H1 (cell line): ENCODE results near the gene SLC24A5. TPM values are rescaled to one million over a fixed set of nuclear protein-coding genes. Genes with fewer than 3 reads are reported as not detected.

Experiments
- CTCF ChIA-PET: fragments of 300-600 bp; sonication (Branson Sonifier 250); formaldehyde crosslinking; loops from one replicate; lab custom pipeline; 2021; ENCODE audit not compliant: partially characterized antibody; lab: Charles Lee
- POLR2A ChIA-PET: fragments of 300-600 bp; sonication (Branson Sonifier 250); formaldehyde crosslinking; loops from one replicate; lab custom pipeline; 2021; ENCODE audit warnings: inconsistent platforms; ENCODE audit not compliant: partially characterized antibody; lab: Charles Lee
- DNase-seq, 2 experiments: peaks; one replicate each; pipeline versions ENCODE4 v3.0.0 to v3.0.0-alpha.2; 2010 to 2022; ENCODE audit warnings: low spot score in 2 of 2, low read depth in 1 of 2, mixed read lengths in 1 of 2
- FAIRE-seq: peaks from 2 replicates; lab custom pipeline; 2011; peaks lifted over from hg19 to GRCh38; lab: Jason Lieb, UNC
- H2AFZ ChIP-seq: 2 replicates; pipeline ENCODE4 v1.8.1; 2012; ENCODE audit warnings: low read length, inconsistent platforms
- H2AK5ac ChIP-seq: 2 replicates; pipeline ENCODE4 v1.6.1; 2013; ENCODE audit warnings: low read depth, low read length
- H2BK120ac ChIP-seq: replicated peaks from 2 replicates; pipeline ENCODE3; 2013; ENCODE audit warnings: low read depth, low read length, inconsistent platforms
- H2BK12ac ChIP-seq: 2 replicates; pipeline ENCODE4 v1.6.1; 2013; ENCODE audit warnings: low read depth, low read length
- H2BK15ac ChIP-seq: 2 replicates; pipeline ENCODE4 v1.6.1; 2013; ENCODE audit warnings: low read length
- H2BK20ac ChIP-seq: 2 replicates; pipeline ENCODE4 v1.6.1; 2013; ENCODE audit warnings: low read length
- H2BK5ac ChIP-seq: 2 replicates; pipeline ENCODE4 v1.6.1; 2013; ENCODE audit warnings: low read depth, low read length
- H3K14ac ChIP-seq: 2 replicates; pipeline ENCODE4 v1.6.1; 2013; ENCODE audit warnings: inconsistent platforms; ENCODE audit not compliant: insufficient read length
- H3K18ac ChIP-seq: 2 replicates; pipeline ENCODE4 v1.6.1; 2013; ENCODE audit warnings: low read length; ENCODE audit errors: extremely low read depth
- H3K23ac ChIP-seq: 2 replicates; pipeline ENCODE4 v1.6.1; 2013; ENCODE audit warnings: inconsistent platforms; ENCODE audit not compliant: insufficient read length
- H3K23me2 ChIP-seq: 2 replicates; pipeline ENCODE4 v1.6.1; 2013; ENCODE audit warnings: low read depth, low read length
- H3K27ac ChIP-seq: 2 replicates; pipeline ENCODE4 v1.6.1; 2011; ENCODE audit warnings: low read depth, low read length, inconsistent platforms
- H3K27me3 ChIP-seq, 4 experiments: replicated peaks in 1 of 4; 1 replicate in 1 of 4; 2 replicates in 3 of 4; pipeline versions ENCODE4 v1.6.1 to v1.8.1; 2011 to 2013; ENCODE audit warnings: low read length in 3 of 4, mild to moderate bottlenecking in 3 of 4, inconsistent platforms in 2 of 4, mixed read lengths in 2 of 4, moderate library complexity in 1 of 4; ENCODE audit not compliant: control insufficient read depth in 3 of 4, insufficient read depth in 3 of 4; ENCODE audit errors: extremely low read depth in 1 of 4
- H3K36me3 ChIP-seq, 4 experiments: 2 replicates each; pipeline versions ENCODE4 v1.6.1 to v1.8.1; 2011 to 2013; ENCODE audit warnings: mild to moderate bottlenecking in 4 of 4, low read length in 3 of 4, moderate library complexity in 2 of 4, control low read depth in 1 of 4, inconsistent platforms in 1 of 4; ENCODE audit not compliant: insufficient read depth in 4 of 4, control insufficient read depth in 2 of 4
- H3K4ac ChIP-seq: replicated peaks from 2 replicates; pipeline ENCODE3; 2013; ENCODE audit warnings: low read length, low read depth, mixed read lengths, inconsistent platforms; ENCODE audit not compliant: insufficient read length
- H3K4me1 ChIP-seq, 4 experiments: replicated peaks in 1 of 4; 1 replicate in 1 of 4; 2 replicates in 3 of 4; pipeline versions ENCODE4 v1.6.1 to v1.8.1; 2011 to 2013; ENCODE audit warnings: low read length in 3 of 4, inconsistent platforms in 2 of 4, mixed read lengths in 1 of 4; ENCODE audit not compliant: insufficient read depth in 4 of 4, control insufficient read depth in 3 of 4
- H3K4me2 ChIP-seq, 2 experiments: 2 replicates each; pipeline versions ENCODE4 v1.6.1 to v1.8.1; 2011 to 2013; ENCODE audit warnings: low read depth in 2 of 2, low read length in 2 of 2, control low read depth in 1 of 2, inconsistent platforms in 1 of 2, mild to moderate bottlenecking in 1 of 2; ENCODE audit not compliant: insufficient read depth in 1 of 2
- H3K4me3 ChIP-seq, 4 experiments: fragments of 200-600, 300-600 bp in 1 of 4; sonication (generic), shearing (Covaris generic), sonication (Bioruptor Twin) in 1 of 4; 2 replicates each; pipeline versions ENCODE4 v1.5.1 to v1.8.1; 2011 to 2016; ENCODE audit warnings: low read length in 4 of 4, low read depth in 3 of 4, control low read depth in 2 of 4, inconsistent platforms in 2 of 4, mild to moderate bottlenecking in 2 of 4, mixed read lengths in 1 of 4, moderate library complexity in 1 of 4; ENCODE audit not compliant: insufficient read depth in 2 of 4; ENCODE audit errors: extremely low read depth in 1 of 4
- H3K56ac ChIP-seq: replicated peaks from 2 replicates; pipeline ENCODE3; 2013; ENCODE audit warnings: low read depth, mild to moderate bottlenecking, mixed read lengths, low read length, inconsistent platforms; ENCODE audit not compliant: insufficient read length
- H3K79me1 ChIP-seq: 2 replicates; pipeline ENCODE4 v1.6.1; 2013; ENCODE audit warnings: low read depth, low read length, control low read depth
- H3K79me2 ChIP-seq, 2 experiments: 2 replicates each; pipeline versions ENCODE4 v1.6.1 to v1.8.1; 2012 to 2013; ENCODE audit warnings: low read length in 2 of 2, mild to moderate bottlenecking in 2 of 2, inconsistent platforms in 1 of 2; ENCODE audit not compliant: insufficient read depth in 2 of 2, control insufficient read depth in 1 of 2
- H3K9ac ChIP-seq, 4 experiments: replicated peaks in 1 of 4; 1 replicate in 1 of 4; 2 replicates in 3 of 4; pipeline versions ENCODE4 v1.6.1 to v1.8.1; 2011 to 2013; ENCODE audit warnings: low read depth in 3 of 4, low read length in 3 of 4, control low read depth in 2 of 4, mild to moderate bottlenecking in 2 of 4, moderate library complexity in 2 of 4, inconsistent platforms in 1 of 4; ENCODE audit errors: extremely low read depth in 1 of 4
- H3K9me3 ChIP-seq, 2 experiments: 2 replicates each; pipeline versions ENCODE4 v1.6.1 to v1.8.1; 2012 to 2013; ENCODE audit warnings: mild to moderate bottlenecking in 2 of 2, moderate library complexity in 2 of 2, control low read depth in 1 of 2, inconsistent platforms in 1 of 2, low read depth in 1 of 2, low read length in 1 of 2, mixed read lengths in 1 of 2; ENCODE audit not compliant: insufficient read depth in 2 of 2
- H4K20me1 ChIP-seq, 2 experiments: replicated peaks in 1 of 2; 2 replicates each; pipeline versions ENCODE3 to v1.8.1; 2011 to 2013; ENCODE audit warnings: inconsistent platforms in 2 of 2, low read length in 2 of 2, mild to moderate bottlenecking in 1 of 2; ENCODE audit not compliant: insufficient read depth in 2 of 2, control insufficient read depth in 1 of 2
- H4K5ac ChIP-seq: 2 replicates; pipeline ENCODE4 v1.6.1; 2013; ENCODE audit warnings: low read length, low read depth, mixed read lengths, inconsistent platforms; ENCODE audit not compliant: insufficient read length
- H4K8ac ChIP-seq: 2 replicates; pipeline ENCODE4 v1.8.0; 2013; ENCODE audit warnings: mild to moderate bottlenecking, moderate library complexity, low read length, inconsistent platforms; ENCODE audit not compliant: insufficient read depth; ENCODE audit errors: extremely low read depth
- H4K91ac ChIP-seq: replicated peaks from 2 replicates; pipeline ENCODE3; 2013; ENCODE audit warnings: low read length, mixed read lengths, inconsistent platforms; ENCODE audit not compliant: insufficient read length
- CHD2 ChIP-seq: IDR thresholded peaks from 2 replicates; pipeline ENCODE4 v1.6.1; 2012; ENCODE audit warnings: low read length, improper control_type of control experiment
- CTCF ChIP-seq, 3 experiments: IDR thresholded peaks; 1 replicate in 2 of 3; 2 replicates in 1 of 3; pipeline versions ENCODE4 v1.5.1 to v1.6.1; 2011; ENCODE audit warnings: low read length in 3 of 3, mild to moderate bottlenecking in 3 of 3, inconsistent platforms in 2 of 3, low read depth in 1 of 3, moderate library complexity in 1 of 3; ENCODE audit not compliant: insufficient read depth in 1 of 3; ENCODE audit errors: control extremely low read depth in 1 of 3
- E2F6 ChIP-seq: IDR thresholded peaks from 2 replicates; pipeline ENCODE4 v1.6.1; 2012; ENCODE audit warnings: inconsistent platforms
- NANOG ChIP-seq: IDR thresholded peaks from 2 replicates; pipeline ENCODE4 v1.6.1; 2011; ENCODE audit warnings: low read length, low read depth, mild to moderate bottlenecking, inconsistent platforms; ENCODE audit not compliant: insufficient read depth, poor library complexity, severe bottlenecking
- SIRT6 ChIP-seq: IDR thresholded peaks from one replicate; pipeline ENCODE4 v1.7.1; 2012; ENCODE audit warnings: low read length, inconsistent platforms
- SRF ChIP-seq: IDR thresholded peaks from 2 replicates; pipeline ENCODE4 v1.6.1; 2011; ENCODE audit warnings: mild to moderate bottlenecking, low read depth, low read length, moderate library complexity
- TBP ChIP-seq: IDR thresholded peaks from 2 replicates; pipeline ENCODE4 v1.6.1; 2011; ENCODE audit warnings: low read depth, low read length, improper control_type of control experiment
- WGBS, 2 experiments: shearing (Covaris generic) in 1 of 2; methylation state at CpG; one replicate each; pipeline versions ENCODE4 v1.1.6 to v1.1.7; 2013 to 2015; ENCODE audit warnings: low lambda C conversion rate in 2 of 2, mixed read lengths in 2 of 2, inconsistent platforms in 1 of 2, low coverage in 1 of 2, missing lambda C conversion rate in 1 of 2; ENCODE audit not compliant: insufficient replicate concordance in 2 of 2, insufficient coverage in 1 of 2, insufficient read length in 1 of 2; ENCODE audit errors: extremely low coverage in 1 of 2, missing lambda C conversion rate in 1 of 2; 5-methylcytosine and 5-hydroxymethylcytosine counted together
- polyA plus RNA-seq, 7 experiments: library from polyadenylated mRNA; depleted of rRNA in 3 of 7; stranded (reverse) in 5 of 7; unstranded in 2 of 7; fragments of >200 nt in 5 of 7; fragments of 200-250 nt in 2 of 7; gene quantifications; 1 replicate in 5 of 7; 2 replicates in 1 of 7; 4 replicates in 1 of 7; pipeline versions ENCODE4 v1.2.1 to v1.2.3, GENCODE V29; 2011 to 2013; ENCODE audit warnings: missing spikeins in 2 of 7, mixed read lengths in 2 of 7
- total RNA-seq: library from RNA; stranded (reverse); fragmentation: NEBNext Ultra II Directional; extraction: Animal tissue kit (Norgen Biotek cat#: 25700); gene quantifications from 2 replicates; pipeline ENCODE4 v1.2.1, GENCODE V29; 2021

Gene SLC24A5
- total and polyA plus RNA-seq, 2 of the 8 experiments (the other 6 are each of a cell fraction or from before 2014, with no cell fraction given) = not detected

DNA sequence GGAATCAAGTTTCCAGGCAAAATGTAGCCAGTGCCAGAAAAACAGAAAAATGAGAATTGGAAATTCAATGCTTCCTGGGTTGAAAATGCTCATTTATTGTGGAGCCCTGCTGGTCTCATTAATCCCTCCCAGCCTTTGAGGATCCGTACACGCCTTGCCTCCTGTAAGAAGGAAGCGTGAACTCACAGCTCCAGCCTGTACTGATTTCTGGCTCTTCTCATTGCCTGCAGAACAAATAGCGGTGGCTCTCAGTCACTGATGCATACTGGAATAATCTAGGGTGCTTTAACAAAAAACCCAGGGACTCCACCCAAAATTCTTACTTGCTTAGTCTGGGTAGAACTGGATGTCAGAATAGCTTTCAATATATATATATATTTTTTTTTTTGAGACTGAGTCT is 29.3 kb upstream of the SLC24A5 start:
- Histone ChIP-seq H3K4me3 (no peak overlapping the region), H3K9ac (no peak overlapping the region), H4K91ac (no peak overlapping the region), H2BK12ac (no peak overlapping the region), H2BK15ac (no peak overlapping the region), H3K56ac (no peak overlapping the region), H3K23ac (no peak overlapping the region), H4K5ac (no peak overlapping the region), H3K9me3 (peaks cover 14 to 15% of the 10 kb centered on the region in 2 experiments; a peak in 3 of 4 replicates), H3K4me2 (no peak overlapping the region), H2BK5ac (no peak overlapping the region), H3K79me1 (no peaks in the 10 kb centered on the region), H3K79me2 (no peaks in the 10 kb centered on the region), H3K36me3 (no peaks in the 10 kb centered on the region), H3K4ac (no peak overlapping the region), H2BK120ac (no peak overlapping the region), H2AK5ac (no peak overlapping the region), H4K20me1 (no peaks in the 10 kb centered on the region), H3K23me2 (no peaks in the 10 kb centered on the region)
- no peak for FAIRE-seq
- WGBS, 2 experiments = 98% methylated on average over 4 of the region's 4 CpGs; no CpG with 5 or more reads in 1 of the 2 experiments
- CTCF ChIA-PET = interaction anchor here (0.6 to 1.2 kb wide), 4 partner anchors 20 to 555 kb away, joined by 3 to 4 read pairs (median 3); no protein-coding TSS in a partner anchor
- POLR2A ChIA-PET = no interaction called here
- DNase-seq = no peak
- TF ChIP-seq CTCF (IDR thresholded peaks at IDR 0.05; ENCODE audit: control extremely low read depth in 1 of 3, insufficient read depth in 1 of 3, low read depth in 1 of 3, low read length in 3 of 3) (no peak), NANOG (no peak), CHD2 (no peak), TBP (no peak), E2F6 (no peak), SRF (no peak), SIRT6 (no peak)
- TF ChIP-seq, all 59 proteins: peak for 0
- Histone ChIP-seq H3K4me1 (no peaks in the 10 kb centered on the region), H3K18ac (no peak overlapping the region), H2AFZ (no peak overlapping the region), H3K27me3 (no peaks in the 10 kb centered on the region), H3K27ac (no peak overlapping the region), H4K8ac (no peak overlapping the region), H2BK20ac (no peak overlapping the region), H3K14ac (no peak overlapping the region)
